ENCODE measurements around the gene SPC25.
"Not testable (repeated sequence)": the region's sequence is repeated elsewhere in the genome, so short reads cannot be mapped to it uniquely, and the experiment has no call there.

The SPC25 gene, protein sequence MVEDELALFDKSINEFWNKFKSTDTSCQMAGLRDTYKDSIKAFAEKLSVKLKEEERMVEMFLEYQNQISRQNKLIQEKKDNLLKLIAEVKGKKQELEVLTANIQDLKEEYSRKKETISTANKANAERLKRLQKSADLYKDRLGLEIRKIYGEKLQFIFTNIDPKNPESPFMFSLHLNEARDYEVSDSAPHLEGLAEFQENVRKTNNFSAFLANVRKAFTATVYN

DNA sequence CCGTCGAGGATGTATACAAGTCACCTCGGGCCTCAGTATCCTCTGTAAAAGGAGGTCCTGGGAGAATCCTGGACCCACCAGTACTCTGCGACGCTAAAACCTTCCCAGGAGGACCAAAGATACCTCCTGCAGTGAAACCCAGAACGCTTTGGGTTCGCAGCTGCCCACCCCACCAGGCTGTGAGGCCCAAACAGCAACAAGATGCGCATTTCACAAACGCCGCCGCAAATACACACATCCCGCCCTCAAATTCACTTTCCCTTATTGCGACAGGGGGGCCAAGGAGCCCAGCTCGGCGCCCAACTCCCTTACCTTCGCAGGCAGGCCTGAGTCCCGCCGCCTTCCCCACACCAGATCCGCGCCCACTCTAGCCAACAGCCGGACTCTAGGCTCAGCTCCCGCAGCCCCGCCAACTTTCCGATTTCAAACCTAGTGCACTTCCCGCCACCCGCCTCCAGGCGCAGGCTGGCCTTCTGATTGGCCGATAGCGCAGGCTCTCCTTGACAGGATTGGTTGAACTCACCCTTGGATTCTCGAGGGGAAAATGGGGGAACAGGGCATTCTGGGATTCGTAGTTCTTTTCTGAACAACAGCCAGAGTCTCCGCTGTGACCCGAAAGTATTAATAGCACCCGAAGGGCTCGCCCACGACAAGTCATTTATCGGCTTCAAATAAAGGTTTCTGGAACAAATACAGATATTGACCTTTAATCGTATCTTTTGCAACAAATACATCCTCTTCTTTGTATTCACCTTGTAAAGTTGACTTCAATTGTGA, at the start of gene SPC25:
SPC25 (minus strand) TSS at position 425 of the 777 bp plus-strand sequence. CDS start 911 bp downstream, outside the sequence.
- DNase-seq (ENCODE audit: low spot score): peak; percentile 99

- DNase-seq (ENCODE audit: low spot score): no peak
Observed at GRCh38 chr2:168939918-168940317, 49.7 kb upstream of the SPC25 start.

DNA sequence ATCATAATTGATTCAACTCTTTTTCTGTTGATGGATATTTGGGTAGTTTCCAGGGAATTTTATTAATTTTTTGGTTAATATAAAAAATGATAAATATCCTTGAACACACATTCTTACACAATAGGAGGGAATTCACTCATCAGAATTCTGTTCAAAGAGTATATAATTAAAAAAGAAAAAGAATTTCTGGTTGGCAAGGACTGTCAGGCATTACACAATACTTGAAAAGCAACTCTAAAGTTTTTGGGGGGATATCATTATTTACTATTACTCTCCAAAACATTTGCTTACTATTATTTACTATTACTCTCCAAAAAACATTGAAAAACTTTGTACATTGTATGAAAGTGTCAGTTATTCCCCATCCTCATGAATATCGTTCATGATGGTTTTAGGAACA, 48.8 kb upstream of the SPC25 start:
- DNase-seq (ENCODE audit: low spot score): no peak

GRCh38 chr2:168935810-168936581, 45.8 kb upstream of the SPC25 start:
- DNase-seq (ENCODE audit: low spot score): peak; percentile 25

GRCh38 chr2:168934826-168935225, 44.6 kb upstream of the SPC25 start:
- no peak for DNase-seq (ENCODE audit: low spot score)

GRCh38 chr2:168932174-168932573, 41.9 kb upstream of the SPC25 start:
- DNase-seq (ENCODE audit: low spot score): not testable (repeated sequence)

DNA sequence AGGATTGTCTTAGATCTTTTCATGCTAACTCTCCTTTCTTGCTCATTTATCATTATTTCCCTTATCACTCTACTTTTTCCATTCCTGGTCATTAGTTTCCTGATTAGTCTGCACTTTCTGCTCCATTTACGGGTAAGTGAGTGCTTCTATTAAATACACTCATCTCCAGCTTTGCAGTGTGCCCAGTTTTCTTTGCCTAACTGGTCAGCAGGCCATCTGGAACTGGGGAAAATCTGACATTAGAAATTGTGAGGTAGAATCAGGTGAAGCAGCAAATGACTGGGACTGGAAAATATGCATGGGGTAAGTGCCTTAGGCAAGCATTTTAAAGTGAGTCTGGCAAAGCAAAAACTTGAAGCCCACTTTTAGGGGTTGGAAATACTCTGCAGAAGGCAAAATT, 40.0 kb upstream of the SPC25 start:
- no peak for DNase-seq (ENCODE audit: low spot score)

- no peak for DNase-seq (ENCODE audit: low spot score)
Observed at GRCh38 chr2:168929031-168929430, 38.8 kb upstream of the SPC25 start.

- DNase-seq (ENCODE audit: low spot score): no peak
Observed at GRCh38 chr2:168928113-168928831, 38.0 kb upstream of the SPC25 start.

GRCh38 chr2:168926621-168927386, 36.6 kb upstream of the SPC25 start:
- no peak for DNase-seq (ENCODE audit: low spot score)

DNA sequence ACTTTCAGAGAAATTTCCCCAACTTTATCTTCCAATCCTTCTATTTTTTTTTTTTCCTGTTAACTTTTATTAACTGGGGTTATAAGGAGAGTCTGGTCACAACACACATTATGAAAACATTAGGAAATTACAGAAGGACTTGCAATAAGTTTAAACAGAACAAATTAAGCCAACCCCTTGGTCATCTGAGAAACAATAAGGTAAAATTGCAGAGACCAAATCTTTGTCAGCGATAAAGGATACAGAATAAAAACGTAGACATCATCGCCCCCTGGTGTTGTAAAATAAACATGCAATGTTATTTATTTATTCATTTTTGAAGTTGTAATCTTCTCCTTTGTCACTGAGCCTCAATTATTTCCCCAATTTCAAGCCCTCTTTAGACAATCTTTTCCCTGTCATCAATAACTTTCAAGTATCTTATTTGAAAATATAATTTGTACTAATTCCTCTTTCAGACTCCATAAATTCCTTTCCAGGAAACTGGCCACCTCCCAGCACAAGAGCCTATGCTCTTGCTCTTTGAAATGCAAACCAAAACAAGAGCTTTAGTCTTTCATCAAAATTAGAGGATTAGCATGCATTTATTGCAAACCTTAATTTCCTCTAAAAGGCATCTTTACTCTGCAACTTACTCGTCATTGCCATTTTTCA, 30.4 kb upstream of the SPC25 start:
- peak; percentile 37 for DNase-seq (ENCODE audit: low spot score)

DNA sequence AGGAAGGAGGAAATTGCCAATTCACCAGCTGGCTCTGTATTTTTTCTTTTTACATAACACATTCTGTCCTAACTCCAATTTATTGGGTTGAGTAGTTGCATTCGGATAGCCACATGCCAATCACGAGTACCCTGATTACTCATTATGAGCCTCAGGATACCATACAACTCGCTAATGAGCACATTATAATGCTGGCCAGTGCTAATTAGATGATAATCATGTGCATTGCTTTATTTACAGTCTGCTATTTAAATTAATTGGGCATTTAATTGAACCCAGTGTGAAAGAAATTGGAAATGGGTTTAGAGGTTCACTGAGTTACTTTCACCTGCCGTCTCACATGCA, 26.1 kb upstream of the SPC25 start:
- DNase-seq (ENCODE audit: low spot score): no peak

DNA sequence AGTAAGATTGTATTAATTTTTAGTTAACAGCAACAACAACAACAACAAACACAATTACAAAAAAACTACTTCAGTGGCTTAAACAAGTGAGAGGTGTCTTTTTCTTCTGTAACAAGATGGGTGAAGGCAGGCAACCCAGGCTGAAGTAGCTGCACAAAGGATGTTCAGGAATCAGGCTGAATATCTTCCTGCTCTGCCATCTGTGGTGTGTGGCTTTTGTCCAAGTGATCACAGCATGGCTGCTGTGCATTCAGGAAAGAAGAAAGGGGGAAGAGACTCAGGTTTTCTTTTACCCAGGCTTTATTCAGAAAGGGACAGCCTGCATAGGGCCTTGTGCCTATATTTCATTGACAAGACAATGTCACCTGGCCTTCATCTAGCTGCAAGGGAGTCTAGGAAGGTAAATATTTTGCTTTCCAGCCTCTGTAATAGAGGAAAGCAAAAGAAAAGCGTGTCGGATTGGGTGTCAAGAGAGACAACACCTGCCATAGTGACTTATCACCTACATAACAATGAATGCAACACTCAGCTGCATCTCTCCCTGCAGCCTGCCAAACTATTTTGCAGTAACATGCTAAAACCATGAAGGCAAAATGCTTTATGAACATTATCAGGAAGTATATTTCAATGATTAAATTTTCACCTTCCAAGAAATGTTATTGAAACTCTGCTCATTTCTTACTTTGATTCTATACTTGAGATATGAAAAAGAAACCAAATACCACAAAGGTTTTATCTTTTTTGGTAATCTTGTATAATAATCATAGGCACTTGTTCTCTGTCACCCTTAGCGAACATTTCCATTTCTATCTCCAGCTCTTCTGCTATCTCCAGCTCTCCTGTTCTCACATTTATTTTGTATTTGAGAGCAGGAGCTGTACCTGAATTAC, 25.5 kb upstream of the SPC25 start:
- no peak for DNase-seq (ENCODE audit: low spot score)

GRCh38 chr2:168913495-168913894, 23.3 kb upstream of the SPC25 start:
- DNase-seq (ENCODE audit: low spot score): no peak

GRCh38 chr2:168912901-168913369, 22.7 kb upstream of the SPC25 start:
- DNase-seq (ENCODE audit: low spot score): peak; percentile 21

GRCh38 chr2:168912466-168912865, 22.2 kb upstream of the SPC25 start:
- no peak for DNase-seq (ENCODE audit: low spot score)

GRCh38 chr2:168910330-168910729, 20.1 kb upstream of the SPC25 start:
- DNase-seq (ENCODE audit: low spot score): no peak

DNA sequence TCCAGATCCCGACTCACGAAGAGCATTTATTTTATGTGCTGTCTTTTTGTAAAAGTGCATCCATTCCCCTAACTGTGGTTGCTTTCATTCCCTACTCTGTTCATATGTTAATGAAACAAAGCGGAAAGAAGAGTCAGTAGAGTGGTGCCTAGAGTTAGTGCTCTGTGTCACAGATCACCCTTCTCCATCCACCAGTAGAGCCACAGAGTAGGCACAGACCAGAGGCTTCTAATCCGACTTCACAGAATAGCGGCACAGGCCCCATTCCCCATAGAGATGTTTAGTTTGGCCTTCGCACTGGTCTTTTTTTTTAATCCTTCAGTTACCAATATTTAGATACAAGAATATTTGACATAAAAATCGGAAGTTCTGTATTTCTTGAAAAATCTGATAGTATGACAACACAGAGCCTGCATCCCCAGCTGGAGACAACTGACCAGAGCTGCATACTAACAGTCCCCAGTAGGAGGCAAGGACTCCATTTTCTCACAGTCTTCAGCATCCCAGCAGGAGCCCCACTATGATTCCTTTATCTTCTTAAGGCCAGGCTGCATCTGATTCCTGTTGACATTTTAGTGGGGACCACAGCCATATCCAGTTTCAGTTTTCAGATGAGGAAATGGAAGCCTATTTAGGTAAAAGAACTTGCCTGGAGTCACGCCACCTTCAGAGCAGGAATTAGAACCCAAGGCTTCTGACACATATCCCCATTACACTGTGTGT, 17.9 kb upstream of the SPC25 start:
- DNase-seq (ENCODE audit: low spot score): no peak

- DNase-seq (ENCODE audit: low spot score): no peak
Observed at GRCh38 chr2:168904358-168904757, 14.1 kb upstream of the SPC25 start.

Data from AG08395 (cell line).